Chondrocyte (in vitro differentiated cells): ENCODE results near the gene PLXNC1. TPM values are rescaled to one million over a fixed set of nuclear protein-coding genes. Genes with fewer than 3 reads are reported as not detected.

Source experiments
- DNase-seq: peaks from one replicate; pipeline ENCODE4 v3.0.0; 2021; ENCODE audit warnings: mixed read lengths, low spot score
- H3K27ac Mint-ChIP-seq: one replicate; pipeline ENCODE4 v1.8.0; 2021; ENCODE audit warnings: mild to moderate bottlenecking, moderate library complexity, mixed read lengths; ENCODE audit not compliant: unreplicated experiment
- H3K27me3 Mint-ChIP-seq: 2 replicates; pipeline ENCODE4 v1.8.0; 2021; ENCODE audit warnings: low read depth, mixed read lengths
- H3K36me3 Mint-ChIP-seq: 2 replicates; pipeline ENCODE4 v1.8.0; 2021; ENCODE audit warnings: low read depth, mixed read lengths
- H3K4me1 Mint-ChIP-seq: 2 replicates; pipeline ENCODE4 v1.8.0; 2021; ENCODE audit warnings: low read depth, mild to moderate bottlenecking, mixed read lengths
- H3K4me3 Mint-ChIP-seq: one replicate; pipeline ENCODE4 v1.8.0; 2021; ENCODE audit warnings: mild to moderate bottlenecking, moderate library complexity, mixed read lengths; ENCODE audit not compliant: unreplicated experiment
- H3K9me3 Mint-ChIP-seq: 2 replicates; pipeline ENCODE4 v1.8.0; 2021; ENCODE audit warnings: low read depth, mixed read lengths
- total RNA-seq: library from RNA; stranded (reverse); gene quantifications from 3 replicates; pipeline ENCODE4 v1.2.1, GENCODE V29; 2021
- TF ChIP-seq, protein P1 (sequence below): fragments of 200-600 bp; sonication (generic); IDR thresholded peaks from 2 replicates; pipeline ENCODE4 v1.5.0; 2021; ENCODE audit warnings: antibody characterized with exemption, mild to moderate bottlenecking, moderate library complexity

Gene PLXNC1
- total RNA-seq, 1 donor from 2014 or later: 0.67 TPM

DNA sequence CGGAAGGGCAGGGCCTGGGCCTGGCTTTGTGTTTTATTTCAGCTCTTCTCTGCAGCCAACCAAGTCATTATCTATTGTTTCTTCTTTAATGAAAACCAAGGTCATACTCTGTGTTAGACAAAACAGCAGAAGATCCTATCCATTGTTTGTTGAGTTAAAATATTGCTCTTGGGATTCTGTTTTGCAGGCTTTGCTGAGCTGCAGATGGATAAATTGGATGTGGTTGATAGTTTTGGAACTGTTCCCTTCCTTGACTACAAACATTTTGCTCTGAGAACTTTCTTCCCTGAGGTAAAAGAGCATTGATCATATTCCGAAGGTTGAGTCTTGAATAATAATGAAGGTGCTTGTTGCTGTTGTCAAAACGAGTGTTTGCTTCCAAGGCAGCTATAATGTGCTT lies 106.6 kb downstream of the PLXNC1 start:
- TF ChIP-seq, protein P1, sequence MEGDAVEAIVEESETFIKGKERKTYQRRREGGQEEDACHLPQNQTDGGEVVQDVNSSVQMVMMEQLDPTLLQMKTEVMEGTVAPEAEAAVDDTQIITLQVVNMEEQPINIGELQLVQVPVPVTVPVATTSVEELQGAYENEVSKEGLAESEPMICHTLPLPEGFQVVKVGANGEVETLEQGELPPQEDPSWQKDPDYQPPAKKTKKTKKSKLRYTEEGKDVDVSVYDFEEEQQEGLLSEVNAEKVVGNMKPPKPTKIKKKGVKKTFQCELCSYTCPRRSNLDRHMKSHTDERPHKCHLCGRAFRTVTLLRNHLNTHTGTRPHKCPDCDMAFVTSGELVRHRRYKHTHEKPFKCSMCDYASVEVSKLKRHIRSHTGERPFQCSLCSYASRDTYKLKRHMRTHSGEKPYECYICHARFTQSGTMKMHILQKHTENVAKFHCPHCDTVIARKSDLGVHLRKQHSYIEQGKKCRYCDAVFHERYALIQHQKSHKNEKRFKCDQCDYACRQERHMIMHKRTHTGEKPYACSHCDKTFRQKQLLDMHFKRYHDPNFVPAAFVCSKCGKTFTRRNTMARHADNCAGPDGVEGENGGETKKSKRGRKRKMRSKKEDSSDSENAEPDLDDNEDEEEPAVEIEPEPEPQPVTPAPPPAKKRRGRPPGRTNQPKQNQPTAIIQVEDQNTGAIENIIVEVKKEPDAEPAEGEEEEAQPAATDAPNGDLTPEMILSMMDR: no peak
- no peak for DNase-seq
- no peaks in the 10 kb centered on the region for H3K9me3 Mint-ChIP-seq
- no peaks in the 10 kb centered on the region for H3K36me3 Mint-ChIP-seq
- H3K27me3 Mint-ChIP-seq: no peaks in the 10 kb centered on the region
- H3K4me1 Mint-ChIP-seq: no peaks in the 10 kb centered on the region
- H3K27ac Mint-ChIP-seq: no peak overlapping the region
- H3K4me3 Mint-ChIP-seq: no peak overlapping the region

DNA sequence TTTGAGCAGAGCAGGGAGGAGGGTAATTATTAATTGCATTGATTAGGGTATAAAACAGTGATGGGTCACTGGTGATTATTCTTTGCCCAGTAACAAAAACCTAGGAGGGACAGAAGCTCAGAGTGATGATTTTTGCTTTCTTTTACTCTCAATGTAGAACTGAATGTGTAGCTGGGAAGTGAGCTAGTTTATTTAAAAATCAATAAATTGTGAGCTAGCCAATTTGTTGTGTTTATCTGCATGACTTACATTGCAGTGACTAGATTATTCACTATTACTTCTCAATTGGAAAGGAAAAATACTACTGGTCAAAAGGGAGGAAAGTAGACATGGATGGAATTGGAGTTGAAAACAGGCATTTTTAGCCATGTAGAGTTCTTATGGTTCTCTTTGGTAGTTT lies 107.1 kb downstream of the PLXNC1 start:
- no peak for DNase-seq
- H3K4me1 Mint-ChIP-seq: no peaks in the 10 kb centered on the region
- no peaks in the 10 kb centered on the region for H3K27me3 Mint-ChIP-seq
- no peaks in the 10 kb centered on the region for H3K9me3 Mint-ChIP-seq
- H3K36me3 Mint-ChIP-seq: no peaks in the 10 kb centered on the region
- no peak overlapping the region for H3K4me3 Mint-ChIP-seq
- TF ChIP-seq, protein P1: no peak
- H3K27ac Mint-ChIP-seq: no peak overlapping the region

DNA sequence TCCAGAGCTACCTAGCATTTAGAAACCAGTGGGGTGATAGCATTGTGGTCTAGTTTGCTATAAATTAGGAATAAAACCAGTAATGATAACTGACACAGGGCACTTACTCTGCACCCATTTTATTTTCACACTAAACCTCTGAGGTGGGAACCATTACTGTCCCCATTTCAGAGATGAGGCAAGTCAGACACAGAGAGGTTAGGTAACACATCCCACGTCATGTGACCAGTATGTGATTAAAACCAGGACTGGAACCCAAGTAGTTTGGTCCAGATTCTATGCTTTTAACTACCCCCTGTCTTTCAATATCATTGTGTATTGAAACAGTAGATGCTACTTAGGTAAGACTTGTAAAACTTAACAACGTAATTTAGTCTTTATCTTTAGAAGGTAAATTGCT lies 110.2 kb downstream of the PLXNC1 start:
- H3K9me3 Mint-ChIP-seq: no peaks in the 10 kb centered on the region

DNA sequence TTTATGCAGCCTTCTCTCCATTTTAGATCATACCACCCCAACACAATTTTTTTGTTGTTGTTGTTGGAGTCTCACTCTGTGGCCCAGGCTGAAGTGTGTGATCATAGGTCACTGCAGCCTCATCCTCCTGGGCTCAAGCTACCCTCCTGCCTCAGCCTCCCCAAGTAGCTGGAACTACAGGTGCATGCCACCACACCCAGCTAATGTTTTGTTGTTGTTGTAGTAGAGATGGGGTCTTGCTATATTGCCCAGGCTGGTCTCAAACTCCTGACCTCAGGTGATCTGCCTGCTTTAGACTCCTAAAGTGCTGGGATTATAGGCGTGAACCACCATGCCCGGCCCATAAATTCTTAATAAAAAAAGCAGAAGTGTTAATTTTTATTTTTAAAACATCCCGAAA lies 111.6 kb downstream of the PLXNC1 start:
- TF ChIP-seq, protein P1: no peak
- no peak for DNase-seq
- Mint-ChIP-seq H3K27me3 (no peaks in the 10 kb centered on the region), H3K4me1 (peaks cover 30% of the 10 kb centered on the region), H3K4me3 (no peak overlapping the region), H3K9me3 (no peaks in the 10 kb centered on the region), H3K27ac (no peak overlapping the region), H3K36me3 (no peaks in the 10 kb centered on the region)

More for the DNA sequence above, 110.2 kb downstream of the PLXNC1 start:
- H3K4me3 Mint-ChIP-seq: no peak overlapping the region
- no peak for DNase-seq
- peaks cover 18% of the 10 kb centered on the region for H3K4me1 Mint-ChIP-seq
- no peak overlapping the region for H3K27ac Mint-ChIP-seq
- TF ChIP-seq, protein P1: no peak
- H3K36me3 Mint-ChIP-seq: no peaks in the 10 kb centered on the region
- no peaks in the 10 kb centered on the region for H3K27me3 Mint-ChIP-seq

GRCh38 chr12:94260717-94261116 lies 112.3 kb downstream of the PLXNC1 start:
- Mint-ChIP-seq H3K27me3 (no peaks in the 10 kb centered on the region), H3K4me1 (peaks cover 35% of the 10 kb centered on the region), H3K27ac (no peak overlapping the region), H3K4me3 (no peak overlapping the region), H3K36me3 (no peaks in the 10 kb centered on the region), H3K9me3 (no peaks in the 10 kb centered on the region)
- DNase-seq: no peak
- TF ChIP-seq, protein P1: no peak
